ENCODE results near the gene SCYL1. TPM values are rescaled to one million over a fixed set of nuclear protein-coding genes. Genes with fewer than 3 reads are reported as not detected.

The SCYL1 gene
- total RNA-seq, 1 donor from 2014 or later = 57.2 TPM

- DNase-seq (ENCODE audit: low read depth) = no peak
Measured at GRCh38 chr11:65536412-65537295, 11.8 kb downstream of the SCYL1 start.

DNA sequence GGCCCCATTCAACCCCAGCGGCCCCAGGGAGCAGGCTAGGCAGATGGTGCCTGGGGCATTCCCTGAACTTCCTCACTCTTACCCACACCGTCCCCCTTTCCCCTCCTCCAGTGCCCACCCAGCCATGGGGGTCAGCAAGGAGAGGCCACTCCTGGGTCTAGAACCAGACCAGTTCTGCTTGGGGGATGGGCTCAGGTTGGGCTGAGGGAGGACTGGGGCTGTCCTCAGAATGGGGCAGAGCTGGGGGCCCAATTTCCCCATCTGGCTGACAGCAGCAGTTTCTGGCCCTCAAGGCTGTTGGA is 12.4 kb downstream of the SCYL1 start:
- no peak for DNase-seq (ENCODE audit: low read depth)

- no peak for DNase-seq (ENCODE audit: low read depth)
Measured at GRCh38 chr11:65537620-65538231, 12.8 kb downstream of the SCYL1 start.

GRCh38 chr11:65538232-65538914 is 13.5 kb downstream of the SCYL1 start:
- no peak for DNase-seq (ENCODE audit: low read depth)

GRCh38 chr11:65538915-65539743 is 14.2 kb downstream of the SCYL1 start:
- DNase-seq (ENCODE audit: low read depth) = no peak

DNA sequence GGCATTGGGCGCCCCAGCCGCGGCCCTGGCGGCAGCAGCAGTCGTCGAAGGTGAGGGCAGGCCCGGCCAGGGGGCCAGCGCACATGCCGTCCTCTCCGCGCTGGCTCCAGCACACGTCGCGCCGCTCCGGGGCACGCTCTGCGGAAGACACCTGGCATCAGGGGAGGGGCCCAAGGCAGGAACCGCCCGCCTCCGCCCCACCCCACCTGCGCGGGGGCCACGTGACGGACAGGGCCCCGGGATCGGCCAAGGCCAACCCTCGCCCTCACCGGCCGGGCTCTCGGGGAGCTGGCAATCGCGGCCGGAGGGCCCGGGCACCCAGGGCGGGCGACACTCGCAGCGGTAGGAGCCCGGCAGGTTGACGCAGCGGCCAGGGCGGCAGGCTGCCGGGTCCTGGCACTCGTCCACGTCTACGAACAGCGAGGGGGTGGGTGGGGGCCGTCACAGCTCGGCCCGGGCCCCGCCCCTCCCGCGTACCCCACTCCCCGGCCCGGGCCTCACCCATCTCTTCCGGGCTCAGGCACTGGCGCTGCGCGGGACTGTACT is 14.9 kb downstream of the SCYL1 start:
- DNase-seq (ENCODE audit: low read depth) = no peak

DNA sequence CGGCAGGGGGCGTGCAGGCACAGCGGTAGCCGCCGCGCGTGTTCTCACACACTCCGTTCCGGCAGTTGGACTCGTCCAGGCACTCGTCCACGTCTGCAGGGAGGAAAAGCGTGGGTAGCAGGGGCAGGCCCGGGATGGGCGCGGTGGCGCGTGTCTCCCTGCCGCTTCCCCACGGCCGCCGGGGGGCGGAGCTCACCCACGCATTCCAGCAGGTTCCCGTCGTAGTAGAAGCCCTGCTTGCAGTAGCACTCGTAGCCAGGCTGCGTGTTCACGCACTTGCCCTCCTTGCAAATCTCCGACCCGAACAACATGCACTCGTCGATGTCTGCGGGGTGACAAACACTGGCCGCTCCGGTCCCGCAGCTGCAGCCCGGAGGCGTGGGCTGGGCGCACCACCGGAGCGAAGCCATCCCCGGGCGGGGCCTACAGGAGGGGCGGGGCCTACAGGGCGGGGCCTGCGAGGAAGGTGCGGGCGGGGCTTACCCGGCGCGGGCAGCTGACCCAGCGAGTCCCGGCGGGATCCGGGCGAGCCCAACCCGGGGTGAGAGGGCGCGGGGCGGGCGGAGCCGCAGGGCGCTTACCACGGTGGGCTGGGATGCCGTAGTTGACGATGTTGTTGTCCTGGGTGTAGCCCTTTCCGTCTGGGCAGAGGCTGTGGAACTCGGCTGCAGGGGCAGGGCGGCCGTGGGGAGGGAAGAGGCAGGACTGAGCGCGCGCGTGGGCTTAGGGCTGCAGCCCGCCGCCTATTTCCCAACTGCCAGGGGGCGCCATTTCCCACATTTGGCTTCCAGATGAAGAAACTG is 15.6 kb downstream of the SCYL1 start:
- peak; percentile 64 for DNase-seq (ENCODE audit: low read depth)

DNA sequence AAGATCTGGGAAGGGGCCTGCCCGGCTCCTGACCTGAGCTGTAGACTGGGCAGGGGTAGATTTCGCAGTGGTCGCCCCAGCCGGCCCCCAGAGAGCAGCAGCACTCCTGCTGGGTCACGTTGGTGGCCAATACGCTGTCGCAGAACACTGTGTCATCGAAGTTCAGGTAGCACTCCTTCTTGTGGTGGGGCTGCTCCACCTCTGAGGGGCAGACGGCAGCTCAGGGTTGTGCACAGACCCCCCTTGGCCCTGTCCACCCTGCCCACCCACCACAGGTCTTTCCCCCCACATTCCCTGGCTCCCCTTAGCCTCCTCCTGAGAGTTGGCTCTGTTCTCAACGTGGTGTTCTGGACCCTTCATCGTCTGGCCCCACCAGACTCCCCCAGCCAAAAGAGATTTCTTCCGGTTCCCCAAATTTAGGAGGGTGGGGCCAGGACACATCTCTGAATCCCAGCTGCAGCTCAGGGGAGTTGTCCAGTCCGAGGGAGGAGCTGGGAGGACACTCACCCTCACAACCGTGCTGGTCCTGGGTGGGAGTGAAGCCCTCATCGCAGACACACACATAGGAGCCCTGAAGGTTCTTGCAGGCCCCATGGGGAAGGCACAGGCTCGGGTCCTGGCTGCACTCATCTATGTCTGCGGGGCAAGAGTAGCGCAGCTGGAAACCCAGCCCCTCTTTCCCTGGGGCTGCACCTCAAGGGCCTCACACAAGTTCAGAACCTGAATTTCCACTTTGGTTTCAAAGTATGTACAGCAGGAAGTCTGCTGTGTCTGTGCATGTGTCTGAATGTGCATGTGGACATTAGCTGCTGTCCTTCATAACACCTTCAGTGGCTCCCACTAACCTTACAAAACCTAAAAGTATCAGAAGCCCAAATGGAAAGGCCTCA is 16.5 kb downstream of the SCYL1 start:
- DNase-seq (ENCODE audit: low read depth) = no peak

DNA sequence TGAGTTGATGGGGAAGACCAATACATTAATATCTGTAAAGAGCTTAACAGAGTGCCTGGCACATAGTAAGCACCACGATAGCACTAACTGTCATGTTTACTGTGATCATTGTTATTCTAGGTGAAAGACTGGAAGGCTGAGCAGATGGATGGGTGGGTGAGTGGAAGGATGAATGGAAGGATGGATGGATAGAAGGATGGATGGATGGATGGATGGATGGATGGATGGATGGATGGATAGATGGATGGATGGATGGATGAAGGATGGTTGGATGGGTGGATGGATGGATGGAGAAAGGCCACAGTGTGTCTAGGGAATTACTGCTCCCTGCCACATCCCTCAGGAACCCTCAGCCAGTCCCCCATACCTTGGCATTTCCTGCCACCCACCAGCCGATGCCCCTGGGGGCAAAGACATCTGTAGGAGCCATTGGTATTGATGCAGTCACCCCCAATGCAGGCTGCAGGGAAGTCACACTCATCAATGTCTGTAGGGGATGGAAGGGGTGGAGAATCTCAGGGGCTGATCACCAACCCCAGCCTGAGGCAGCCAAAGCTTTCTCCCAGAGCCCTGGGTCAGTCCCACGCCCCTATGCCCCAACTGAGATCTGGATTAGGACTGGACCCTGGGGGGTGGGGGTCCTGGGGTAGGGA is 18.0 kb downstream of the SCYL1 start:
- DNase-seq (ENCODE audit: low read depth) = no peak

GRCh38 chr11:65545853-65546216 is 21.0 kb downstream of the SCYL1 start:
- no peak for DNase-seq (ENCODE audit: low read depth)

DNA sequence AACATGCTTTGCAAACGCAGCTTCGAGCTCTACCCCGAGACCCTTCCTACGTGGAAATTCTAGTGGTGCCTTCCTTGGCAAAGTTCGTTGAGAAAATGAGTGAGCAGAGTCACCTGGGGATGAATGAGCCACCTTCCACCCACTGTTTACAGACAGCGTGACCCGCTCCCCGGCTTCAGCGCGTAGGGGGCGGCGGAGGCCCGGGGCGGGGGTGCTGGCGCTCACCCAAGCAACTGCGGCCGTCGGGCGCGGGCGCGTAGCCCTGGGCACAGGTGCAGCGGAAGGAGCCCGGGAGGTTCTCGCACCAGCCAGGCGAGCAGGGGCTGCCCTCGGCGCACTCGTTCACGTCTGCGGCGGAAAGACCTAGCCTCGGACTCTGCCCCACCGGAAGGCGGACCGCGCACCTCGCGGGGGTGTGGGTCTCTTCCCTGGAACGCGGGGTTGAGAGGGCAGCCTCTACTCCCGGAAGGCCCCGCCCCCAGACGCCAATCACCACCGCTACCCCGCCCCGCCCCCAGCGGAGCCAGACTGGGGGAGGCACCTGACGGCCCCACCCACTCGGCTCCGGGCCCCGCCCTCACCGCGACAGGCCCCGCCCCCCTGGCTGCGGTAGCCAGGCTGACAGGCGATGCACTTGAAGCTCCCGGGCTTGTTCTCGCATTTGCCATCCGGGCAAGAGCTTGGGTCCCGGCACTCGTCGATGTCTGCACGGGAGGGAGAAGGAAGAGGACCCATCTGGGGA is 21.5 kb downstream of the SCYL1 start:
- peak; percentile 48 for DNase-seq (ENCODE audit: low read depth)

GRCh38 chr11:65547446-65548125 is 22.7 kb downstream of the SCYL1 start:
- DNase-seq (ENCODE audit: low read depth) = no peak

- DNase-seq (ENCODE audit: low read depth) = no peak
Measured at GRCh38 chr11:65548395-65548794, 23.5 kb downstream of the SCYL1 start.

DNA sequence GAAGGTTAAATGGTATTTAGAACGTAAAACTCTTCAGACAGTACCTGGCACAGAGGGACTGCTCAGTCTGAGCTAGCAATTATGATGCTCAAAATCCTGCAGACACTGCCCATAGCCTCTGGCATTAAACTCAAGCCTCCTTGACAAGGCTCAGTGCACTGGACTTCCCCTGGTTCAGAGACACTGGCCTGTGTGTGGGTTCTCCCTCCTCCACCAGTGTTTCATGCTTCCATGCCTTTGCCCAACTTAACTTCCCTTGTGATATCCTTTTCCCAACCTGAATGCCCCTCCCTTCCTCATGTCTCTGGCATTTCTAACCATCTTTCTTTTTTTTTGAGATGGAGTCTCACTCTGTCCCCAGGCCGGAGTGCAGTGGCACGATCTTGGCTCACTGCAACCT is 24.2 kb downstream of the SCYL1 start:
- peak; percentile 59 for DNase-seq (ENCODE audit: low read depth)

DNA sequence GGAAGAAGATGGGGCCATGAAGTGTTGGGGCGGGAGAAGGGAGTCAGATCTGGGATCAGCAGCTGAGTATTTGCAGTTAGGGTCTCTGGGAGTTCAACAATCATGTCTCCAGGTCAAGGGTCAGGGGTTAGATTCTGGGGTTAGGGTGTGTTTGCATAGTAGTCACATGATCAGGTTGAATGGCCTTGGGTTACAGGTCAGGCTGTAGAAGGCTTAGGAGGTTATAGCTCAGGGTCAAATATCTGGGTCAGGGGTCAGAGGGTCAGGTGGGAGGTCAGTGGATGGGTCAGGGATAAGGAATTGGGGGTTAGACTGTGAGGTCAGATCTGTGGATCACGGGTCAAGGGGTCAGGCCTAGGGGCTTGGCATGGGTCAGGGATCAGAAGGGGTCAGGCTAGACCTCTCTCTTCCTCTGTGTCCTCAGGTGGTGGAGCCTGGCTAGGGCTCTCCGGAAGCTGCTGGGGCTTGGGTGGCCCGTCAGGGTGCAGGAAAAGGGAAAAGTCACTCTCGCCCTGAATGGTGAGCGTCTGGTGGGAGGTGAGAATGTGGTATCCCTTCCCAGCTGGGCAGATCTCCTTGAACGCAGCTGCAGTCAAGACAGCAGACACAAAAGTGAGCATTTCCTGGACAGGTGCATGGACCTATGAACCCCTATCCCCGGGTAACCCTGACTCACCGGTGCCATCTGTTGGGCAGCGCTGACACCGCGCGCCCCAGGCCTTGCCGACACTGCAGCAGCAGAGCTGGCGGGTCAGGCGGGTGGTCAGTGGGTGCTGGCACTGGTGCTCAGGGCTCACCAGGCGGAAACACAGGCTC is 26.9 kb downstream of the SCYL1 start:
- DNase-seq (ENCODE audit: low read depth) = peak; percentile 26

GRCh38 chr11:65552388-65552951 is 27.6 kb downstream of the SCYL1 start:
- no peak for DNase-seq (ENCODE audit: low read depth)
